Loucy (cell line): Measurements from ENCODE around the gene KIAA0825.

Experiments
- EZH2phosphoT487 ChIP-seq: fragments of 200-600 bp; IDR thresholded peaks from 2 replicates; pipeline ENCODE4 v1.6.1; 2018; ENCODE audit warnings: antibody characterized with exemption, mild to moderate bottlenecking, moderate library complexity, borderline replicate concordance
- TF ChIP-seq, protein P1 (sequence below): fragments of 200-600 bp; sonication (generic); conservative IDR thresholded peaks from 2 replicates; pipeline ENCODE4 v1.5.1; 2014; ENCODE audit warnings: mild to moderate bottlenecking, antibody characterized with exemption, low read length

GRCh38 chr5:94660506-94660905 lies 42.1 kb upstream of the KIAA0825 start:
- TF ChIP-seq, protein P1, sequence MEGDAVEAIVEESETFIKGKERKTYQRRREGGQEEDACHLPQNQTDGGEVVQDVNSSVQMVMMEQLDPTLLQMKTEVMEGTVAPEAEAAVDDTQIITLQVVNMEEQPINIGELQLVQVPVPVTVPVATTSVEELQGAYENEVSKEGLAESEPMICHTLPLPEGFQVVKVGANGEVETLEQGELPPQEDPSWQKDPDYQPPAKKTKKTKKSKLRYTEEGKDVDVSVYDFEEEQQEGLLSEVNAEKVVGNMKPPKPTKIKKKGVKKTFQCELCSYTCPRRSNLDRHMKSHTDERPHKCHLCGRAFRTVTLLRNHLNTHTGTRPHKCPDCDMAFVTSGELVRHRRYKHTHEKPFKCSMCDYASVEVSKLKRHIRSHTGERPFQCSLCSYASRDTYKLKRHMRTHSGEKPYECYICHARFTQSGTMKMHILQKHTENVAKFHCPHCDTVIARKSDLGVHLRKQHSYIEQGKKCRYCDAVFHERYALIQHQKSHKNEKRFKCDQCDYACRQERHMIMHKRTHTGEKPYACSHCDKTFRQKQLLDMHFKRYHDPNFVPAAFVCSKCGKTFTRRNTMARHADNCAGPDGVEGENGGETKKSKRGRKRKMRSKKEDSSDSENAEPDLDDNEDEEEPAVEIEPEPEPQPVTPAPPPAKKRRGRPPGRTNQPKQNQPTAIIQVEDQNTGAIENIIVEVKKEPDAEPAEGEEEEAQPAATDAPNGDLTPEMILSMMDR = no peak
- TF ChIP-seq EZH2phosphoT487 = no peak
